Left lung (tissue), 10 donors: ENCODE measurements around the gene NT5DC3. TPM values are rescaled to one million over a fixed set of nuclear protein-coding genes. Genes with fewer than 3 reads are reported as not detected.

Source experiments
- ATAC-seq: fragments of 200-7000 bp; cut with Tn5 transposase; one replicate; pipeline ENCODE4 v1.9.1; 2020; ENCODE audit warnings: moderate library complexity
- DNase-seq, 4 donors: peaks; one replicate each; pipeline ENCODE4 v3.0.0-alpha.2; 2013 to 2020
- H3K27ac ChIP-seq, 2 donors: fragments of 200-600 bp; sonication (generic) in 1 of 2; one replicate each; pipeline versions ENCODE4 v1.5.0 to v1.8.0; 2020 to 2021
- H3K27me3 ChIP-seq, 2 donors: fragments of 200-600 bp; sonication (generic) in 1 of 2; one replicate each; pipeline versions ENCODE4 v1.5.0 to v1.8.0; 2020 to 2021
- H3K36me3 ChIP-seq, 2 donors: fragments of 200-600 bp; sonication (generic) in 1 of 2; one replicate each; pipeline versions ENCODE4 v1.5.0 to v1.8.0; 2020 to 2021
- H3K4me1 ChIP-seq, 2 donors: fragments of 200-600 bp; one replicate each; pipeline ENCODE4 v1.8.0; 2021
- H3K4me3 ChIP-seq, 2 donors: fragments of 200-600 bp; sonication (generic) in 1 of 2; one replicate each; pipeline versions ENCODE4 v1.5.0 to v1.8.0; 2020 to 2021; ENCODE audit warnings: mild to moderate bottlenecking in 1 of 2
- H3K9me3 ChIP-seq, 2 donors: fragments of 200-600 bp; sonication (generic) in 1 of 2; one replicate each; pipeline versions ENCODE4 v1.5.0 to v1.8.0; 2020 to 2021
- intact Hi-C, 2 donors: fragments of 100-400 bp; cut with DNase I; formaldehyde crosslinking; loops; one replicate each; pipeline versions ENCODE4 v1.11.2 to v1.14.2; 2022
- polyA plus RNA-seq, 6 donors: library from polyadenylated mRNA; unstranded; fragments of 120-200 nt; gene quantifications; one replicate each; pipeline ENCODE4 v1.2.1, GENCODE V29; 2013; ENCODE audit not compliant: insufficient read length in 6 of 6
- total RNA-seq, 2 donors: library from RNA; stranded (reverse); fragmentation: NEBNext Ultra II Directional; extraction: Animal tissue kit (Norgen Biotek cat#: 25700); gene quantifications; one replicate each; pipeline ENCODE4 v1.2.1, GENCODE V29; 2021
- TF ChIP-seq, protein P1 (sequence below), 2 donors: fragments of 200-600 bp; sonication (generic) in 1 of 2; IDR thresholded peaks; one replicate each; pipeline versions ENCODE4 v1.5.0 to v1.8.0; 2021; ENCODE audit warnings: antibody characterized with exemption in 2 of 2
- donor health status: DM: no; HTN: yes; CAD: no.
- donor health status: DM: no; HTN: no; CAD: no.

NT5DC3 gene
- total and polyA plus RNA-seq, 8 donors, result 5.2 to 8.9 (median 7.5) TPM

DNA sequence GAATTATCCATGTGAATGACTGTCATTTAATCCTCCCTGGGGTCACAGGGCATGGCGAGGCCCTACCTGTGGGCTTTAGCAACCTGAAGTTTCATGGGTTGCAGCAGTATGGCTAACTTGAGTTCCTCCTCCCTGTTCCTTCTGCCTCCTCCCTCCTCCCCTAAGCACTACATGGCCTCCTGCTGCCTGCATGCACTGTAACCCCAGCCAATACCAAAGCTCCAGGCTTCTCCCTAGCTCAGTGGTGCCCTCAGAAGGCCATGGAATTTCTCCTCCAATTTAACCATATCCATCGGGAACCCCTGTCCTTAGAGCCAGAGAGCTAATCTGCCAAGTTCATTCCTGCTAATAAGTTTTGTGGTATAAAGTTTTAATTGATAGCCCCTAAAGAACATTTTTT lies 95.1 kb downstream of the NT5DC3 start:
- H3K4me3 ChIP-seq, result no peak overlapping the region
- no peaks in the 10 kb centered on the region for H3K4me1 ChIP-seq
- no peaks in the 10 kb centered on the region for H3K27me3 ChIP-seq
- DNase-seq (no peak), ATAC-seq (no peak)
- intact Hi-C loops, result no loop called here
- TF ChIP-seq, protein P1, sequence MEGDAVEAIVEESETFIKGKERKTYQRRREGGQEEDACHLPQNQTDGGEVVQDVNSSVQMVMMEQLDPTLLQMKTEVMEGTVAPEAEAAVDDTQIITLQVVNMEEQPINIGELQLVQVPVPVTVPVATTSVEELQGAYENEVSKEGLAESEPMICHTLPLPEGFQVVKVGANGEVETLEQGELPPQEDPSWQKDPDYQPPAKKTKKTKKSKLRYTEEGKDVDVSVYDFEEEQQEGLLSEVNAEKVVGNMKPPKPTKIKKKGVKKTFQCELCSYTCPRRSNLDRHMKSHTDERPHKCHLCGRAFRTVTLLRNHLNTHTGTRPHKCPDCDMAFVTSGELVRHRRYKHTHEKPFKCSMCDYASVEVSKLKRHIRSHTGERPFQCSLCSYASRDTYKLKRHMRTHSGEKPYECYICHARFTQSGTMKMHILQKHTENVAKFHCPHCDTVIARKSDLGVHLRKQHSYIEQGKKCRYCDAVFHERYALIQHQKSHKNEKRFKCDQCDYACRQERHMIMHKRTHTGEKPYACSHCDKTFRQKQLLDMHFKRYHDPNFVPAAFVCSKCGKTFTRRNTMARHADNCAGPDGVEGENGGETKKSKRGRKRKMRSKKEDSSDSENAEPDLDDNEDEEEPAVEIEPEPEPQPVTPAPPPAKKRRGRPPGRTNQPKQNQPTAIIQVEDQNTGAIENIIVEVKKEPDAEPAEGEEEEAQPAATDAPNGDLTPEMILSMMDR (IDR thresholded peaks at IDR 0.05), result no peak
- no peaks in the 10 kb centered on the region for H3K36me3 ChIP-seq
- no peaks in the 10 kb centered on the region for H3K9me3 ChIP-seq
- no peak overlapping the region for H3K27ac ChIP-seq

DNA sequence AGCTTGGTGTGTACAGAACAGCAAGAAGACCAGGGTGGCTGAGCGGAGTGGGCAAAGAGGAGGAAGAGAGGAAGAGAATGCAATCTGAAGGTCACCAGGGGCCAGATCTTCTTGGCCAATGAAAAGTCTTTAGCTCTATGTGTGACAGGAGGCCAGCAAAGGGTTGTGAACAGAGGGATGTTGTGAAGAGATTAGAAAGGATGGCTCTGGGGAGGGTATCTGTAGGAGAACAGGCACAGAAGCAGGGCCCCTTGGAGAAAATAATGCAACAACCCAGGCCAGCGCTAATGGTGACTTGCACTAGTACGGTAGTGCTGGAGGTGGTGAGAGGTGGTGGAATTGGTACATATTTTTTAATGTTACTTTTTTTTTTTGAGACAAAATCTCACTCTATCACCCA lies 97.2 kb downstream of the NT5DC3 start:
- TF ChIP-seq, protein P1 (IDR thresholded peaks at IDR 0.05), result no peak
- Histone ChIP-seq H3K27me3 (no peaks in the 10 kb centered on the region), H3K27ac (no peak overlapping the region), H3K9me3 (no peaks in the 10 kb centered on the region), H3K36me3 (no peaks in the 10 kb centered on the region), H3K4me3 (no peak overlapping the region), H3K4me1 (no peaks in the 10 kb centered on the region)
- intact Hi-C loops, result no loop called here
- no peak for ATAC-seq
- no peak for DNase-seq

DNA sequence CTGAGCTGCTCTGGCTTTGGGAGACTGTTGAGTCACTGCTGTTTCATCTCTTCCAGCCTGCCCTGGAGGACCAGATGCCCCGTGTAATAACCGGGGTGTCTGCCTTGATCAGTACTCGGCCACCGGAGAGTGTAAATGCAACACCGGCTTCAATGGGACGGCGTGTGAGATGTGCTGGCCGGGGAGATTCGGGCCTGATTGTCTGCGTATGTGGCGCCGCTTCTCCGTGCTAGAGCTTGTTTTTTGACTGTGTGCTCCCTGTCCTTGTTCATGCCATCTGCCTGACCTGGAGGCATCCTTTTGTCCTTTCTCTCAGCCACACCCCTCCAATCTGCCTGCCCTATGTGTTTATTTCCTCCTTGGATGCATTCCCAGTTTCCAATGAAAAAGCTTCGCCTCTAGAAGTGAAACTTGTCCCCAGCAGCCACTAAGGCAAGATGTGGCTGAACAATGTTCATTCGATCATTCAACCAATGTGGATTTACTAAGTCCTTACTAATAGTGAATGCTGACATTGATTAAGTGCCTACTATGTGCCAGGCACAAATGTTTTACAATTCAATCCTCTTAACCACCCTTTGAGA lies 98.6 kb downstream of the NT5DC3 start:
- Histone ChIP-seq H3K27ac (no peak overlapping the region), H3K9me3 (no peaks in the 10 kb centered on the region), H3K4me1 (no peaks in the 10 kb centered on the region), H3K27me3 (no peaks in the 10 kb centered on the region), H3K36me3 (no peaks in the 10 kb centered on the region), H3K4me3 (no peak overlapping the region)
- peak; percentile 69 for ATAC-seq
- TF ChIP-seq, protein P1 (IDR thresholded peaks at IDR 0.05), result no peak
- DNase-seq, result peak in 2 of 4 donors; percentile 11 to 33
- intact Hi-C loops, result no loop called here

DNA sequence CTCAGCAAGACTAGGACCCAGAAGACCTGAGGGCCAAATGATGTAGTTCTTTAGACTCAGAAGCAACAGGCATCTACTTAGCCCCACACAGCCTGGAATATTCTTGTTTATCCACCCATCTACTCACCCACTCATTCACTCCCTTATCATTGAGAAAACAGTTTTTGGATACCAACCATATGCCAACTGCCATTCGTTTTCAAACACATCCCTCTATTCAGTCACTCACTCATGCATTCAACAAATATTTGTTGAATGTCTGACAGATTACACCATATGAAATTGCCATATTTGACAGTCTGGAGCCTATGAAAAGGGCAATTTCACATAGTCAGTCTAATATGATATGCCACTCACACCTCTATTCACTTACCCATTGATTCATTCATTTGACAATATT lies 103.2 kb downstream of the NT5DC3 start:
- TF ChIP-seq, protein P1 (IDR thresholded peaks at IDR 0.05), result no peak
- Histone ChIP-seq H3K9me3 (no peaks in the 10 kb centered on the region), H3K27me3 (no peaks in the 10 kb centered on the region), H3K27ac (no peak overlapping the region), H3K4me3 (no peak overlapping the region), H3K36me3 (no peaks in the 10 kb centered on the region), H3K4me1 (no peaks in the 10 kb centered on the region)
- no peak for ATAC-seq
- DNase-seq, result no peak
- intact Hi-C loops, result no loop called here

DNA sequence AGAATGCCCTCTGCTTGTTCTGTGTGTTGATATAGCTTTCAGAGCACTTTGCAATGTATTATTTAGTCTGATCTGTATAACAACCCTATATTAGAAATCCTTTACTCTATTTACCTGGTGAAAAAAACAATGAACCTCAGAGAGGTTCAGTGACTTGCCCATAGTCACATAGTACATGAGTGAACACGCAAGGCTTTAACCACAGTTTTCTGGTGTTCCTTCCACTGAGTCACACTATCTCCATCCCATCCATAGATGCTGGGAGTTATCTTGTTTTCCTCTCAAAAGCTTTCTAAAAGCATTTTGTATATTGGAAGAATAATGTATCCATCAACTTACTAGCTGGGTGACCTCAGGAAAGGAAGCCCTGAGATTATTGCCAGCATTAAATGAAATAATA lies 104.5 kb downstream of the NT5DC3 start:
- intact Hi-C loops, result no loop called here
- Histone ChIP-seq H3K27me3 (no peaks in the 10 kb centered on the region), H3K36me3 (no peaks in the 10 kb centered on the region), H3K27ac (no peak overlapping the region), H3K4me1 (no peaks in the 10 kb centered on the region), H3K9me3 (peaks cover 0 to under 1% of the 10 kb centered on the region in 2 donors), H3K4me3 (no peak overlapping the region)
- TF ChIP-seq, protein P1 (IDR thresholded peaks at IDR 0.05), result no peak
- ATAC-seq, result no peak
- DNase-seq, result no peak
